Measurements from ENCODE around the gene TMED9.

GRCh38 chr5:177547736-177548135 lies 44.3 kb upstream of the TMED9 start:
- TF ChIP-seq, protein P1, sequence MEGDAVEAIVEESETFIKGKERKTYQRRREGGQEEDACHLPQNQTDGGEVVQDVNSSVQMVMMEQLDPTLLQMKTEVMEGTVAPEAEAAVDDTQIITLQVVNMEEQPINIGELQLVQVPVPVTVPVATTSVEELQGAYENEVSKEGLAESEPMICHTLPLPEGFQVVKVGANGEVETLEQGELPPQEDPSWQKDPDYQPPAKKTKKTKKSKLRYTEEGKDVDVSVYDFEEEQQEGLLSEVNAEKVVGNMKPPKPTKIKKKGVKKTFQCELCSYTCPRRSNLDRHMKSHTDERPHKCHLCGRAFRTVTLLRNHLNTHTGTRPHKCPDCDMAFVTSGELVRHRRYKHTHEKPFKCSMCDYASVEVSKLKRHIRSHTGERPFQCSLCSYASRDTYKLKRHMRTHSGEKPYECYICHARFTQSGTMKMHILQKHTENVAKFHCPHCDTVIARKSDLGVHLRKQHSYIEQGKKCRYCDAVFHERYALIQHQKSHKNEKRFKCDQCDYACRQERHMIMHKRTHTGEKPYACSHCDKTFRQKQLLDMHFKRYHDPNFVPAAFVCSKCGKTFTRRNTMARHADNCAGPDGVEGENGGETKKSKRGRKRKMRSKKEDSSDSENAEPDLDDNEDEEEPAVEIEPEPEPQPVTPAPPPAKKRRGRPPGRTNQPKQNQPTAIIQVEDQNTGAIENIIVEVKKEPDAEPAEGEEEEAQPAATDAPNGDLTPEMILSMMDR (conservative IDR thresholded peaks at IDR 0.05), result no peak
- TF ChIP-seq ZFX (IDR thresholded peaks at IDR 0.05), result no peak
